RWPE1 (cell line): Measurements from ENCODE around the gene BNIPL.

ENCODE experiments used
- CTCF ChIA-PET: fragments of 350-600 bp; sonication (Branson Sonifier 250); formaldehyde crosslinking; extraction: SDS; loops from one replicate; lab custom pipeline; 2021; lab: Yijun Ruan, JAX
- POLR2A ChIA-PET: fragments of 400-600 bp; formaldehyde crosslinking; extraction: SDS; loops from one replicate; lab custom pipeline; 2020; ENCODE audit warnings: antibody characterized with exemption; ENCODE audit not compliant: low non-redundant PET; lab: Yijun Ruan, JAX
- DNase-seq: peaks from one replicate; pipeline ENCODE4 v3.0.0; 2012; ENCODE audit warnings: low spot score
- H3K27ac ChIP-seq: fragments of 450-650 bp; 2 replicates; pipeline ENCODE4 v1.5.1; 2017
- TF ChIP-seq, protein P1 (sequence below): fragments of 450-650 bp; conservative IDR thresholded peaks from 2 replicates; pipeline ENCODE4 v1.5.1; 2017; ENCODE audit warnings: low read depth, mild to moderate bottlenecking

The BNIPL gene

DNA sequence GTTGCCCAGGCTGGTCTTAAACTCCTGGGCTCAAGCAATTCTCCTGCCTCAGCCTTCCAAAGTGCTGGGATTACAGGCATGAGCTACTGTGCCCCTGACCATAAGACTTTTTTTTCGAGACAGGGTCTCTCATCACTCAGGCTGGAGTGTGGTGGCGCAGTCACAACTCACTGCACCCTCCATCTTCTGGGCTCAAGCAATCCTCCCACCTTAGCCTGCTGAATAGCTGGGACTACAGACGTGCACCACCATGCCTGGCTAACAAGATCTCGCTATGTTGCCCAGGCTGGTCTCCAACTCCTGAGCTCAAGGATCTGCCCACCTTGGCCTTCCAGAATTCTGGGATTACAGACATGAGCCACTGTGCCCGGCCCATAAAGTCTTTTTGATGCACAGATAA, 13.1 kb downstream of the BNIPL start:
- DNase-seq = no peak
- ChIA-PET CTCF (interaction anchor here (0.6 kb wide), 1 partner anchor 517 kb away, joined by 4 read pairs; no protein-coding TSS in a partner anchor), POLR2A (interaction anchor here (0.7 kb wide), 1 partner anchor 107 kb away, joined by 5 read pairs; the partner anchor contains the start of gene TNFAIP8L2)
- TF ChIP-seq, protein P1, sequence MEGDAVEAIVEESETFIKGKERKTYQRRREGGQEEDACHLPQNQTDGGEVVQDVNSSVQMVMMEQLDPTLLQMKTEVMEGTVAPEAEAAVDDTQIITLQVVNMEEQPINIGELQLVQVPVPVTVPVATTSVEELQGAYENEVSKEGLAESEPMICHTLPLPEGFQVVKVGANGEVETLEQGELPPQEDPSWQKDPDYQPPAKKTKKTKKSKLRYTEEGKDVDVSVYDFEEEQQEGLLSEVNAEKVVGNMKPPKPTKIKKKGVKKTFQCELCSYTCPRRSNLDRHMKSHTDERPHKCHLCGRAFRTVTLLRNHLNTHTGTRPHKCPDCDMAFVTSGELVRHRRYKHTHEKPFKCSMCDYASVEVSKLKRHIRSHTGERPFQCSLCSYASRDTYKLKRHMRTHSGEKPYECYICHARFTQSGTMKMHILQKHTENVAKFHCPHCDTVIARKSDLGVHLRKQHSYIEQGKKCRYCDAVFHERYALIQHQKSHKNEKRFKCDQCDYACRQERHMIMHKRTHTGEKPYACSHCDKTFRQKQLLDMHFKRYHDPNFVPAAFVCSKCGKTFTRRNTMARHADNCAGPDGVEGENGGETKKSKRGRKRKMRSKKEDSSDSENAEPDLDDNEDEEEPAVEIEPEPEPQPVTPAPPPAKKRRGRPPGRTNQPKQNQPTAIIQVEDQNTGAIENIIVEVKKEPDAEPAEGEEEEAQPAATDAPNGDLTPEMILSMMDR = no peak
- peak overlapping the region; percentile 87 for H3K27ac ChIP-seq

DNA sequence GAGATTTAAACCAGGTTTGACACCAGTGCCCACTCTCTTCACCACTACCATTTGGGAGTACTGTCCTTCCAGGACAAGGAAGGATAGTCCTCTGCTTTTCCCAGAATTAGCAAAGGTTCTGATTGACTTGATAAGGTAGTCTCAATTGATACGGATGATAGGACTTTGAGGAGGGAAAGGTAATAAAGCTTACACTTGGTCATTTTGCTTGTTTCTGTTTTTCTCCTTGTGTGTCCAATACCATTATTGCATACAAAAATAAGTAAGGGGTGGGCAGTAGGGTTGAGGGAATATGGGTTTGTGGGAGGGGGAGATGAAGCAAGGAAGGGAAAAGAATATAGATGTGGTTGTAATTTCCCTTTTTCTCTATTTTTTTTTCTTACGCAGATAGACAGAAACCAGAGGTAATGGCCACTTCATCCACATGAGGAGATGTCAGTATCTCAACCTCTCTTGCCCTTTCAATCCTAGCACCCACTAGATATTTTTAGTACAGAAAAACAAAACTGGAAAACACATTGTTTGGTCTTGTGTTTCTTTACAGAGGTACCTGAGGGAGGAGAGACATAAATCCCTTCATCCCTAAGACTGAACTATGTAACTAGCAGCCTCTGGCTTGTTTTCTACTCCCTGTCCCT, 13.8 kb downstream of the BNIPL start:
- TF ChIP-seq, protein P1 = no peak
- no peak overlapping the region for H3K27ac ChIP-seq
- CTCF ChIA-PET = no interaction called here
- POLR2A ChIA-PET = no interaction called here
- no peak for DNase-seq

DNA sequence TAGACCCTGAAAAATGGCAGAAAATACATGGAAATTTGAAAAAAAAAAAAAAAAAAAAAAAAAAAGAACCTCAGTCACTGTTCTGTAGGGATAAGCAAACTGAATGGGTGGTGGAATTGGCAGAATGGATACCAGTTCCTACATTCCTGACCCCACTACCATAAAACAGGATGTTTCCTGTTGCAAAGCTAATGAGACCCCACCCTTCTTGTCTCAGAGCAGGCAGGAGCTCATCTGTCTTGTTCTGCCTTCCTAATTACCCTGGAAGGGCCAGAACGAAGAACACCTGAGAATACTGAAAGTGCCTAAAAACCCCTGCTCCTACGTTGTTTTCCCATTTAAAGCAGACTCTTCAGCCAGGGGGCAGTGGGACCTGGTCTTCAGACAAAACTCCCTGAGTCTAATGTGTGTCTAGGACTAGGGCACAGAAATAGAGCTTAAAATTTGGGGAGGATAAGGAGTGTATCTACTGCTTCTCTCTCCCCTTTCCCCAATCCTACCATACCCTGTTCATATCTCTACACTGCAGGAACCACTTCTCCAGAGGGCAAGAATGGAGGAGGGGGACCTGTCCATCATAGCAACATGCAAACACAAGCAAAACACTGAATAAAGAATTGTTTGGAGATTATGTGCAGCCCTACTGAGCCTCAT, 15.1 kb downstream of the BNIPL start:
- CTCF ChIA-PET = no interaction called here
- H3K27ac ChIP-seq = no peak overlapping the region
- no peak for DNase-seq
- TF ChIP-seq, protein P1 = no peak
- POLR2A ChIA-PET = no interaction called here

DNA sequence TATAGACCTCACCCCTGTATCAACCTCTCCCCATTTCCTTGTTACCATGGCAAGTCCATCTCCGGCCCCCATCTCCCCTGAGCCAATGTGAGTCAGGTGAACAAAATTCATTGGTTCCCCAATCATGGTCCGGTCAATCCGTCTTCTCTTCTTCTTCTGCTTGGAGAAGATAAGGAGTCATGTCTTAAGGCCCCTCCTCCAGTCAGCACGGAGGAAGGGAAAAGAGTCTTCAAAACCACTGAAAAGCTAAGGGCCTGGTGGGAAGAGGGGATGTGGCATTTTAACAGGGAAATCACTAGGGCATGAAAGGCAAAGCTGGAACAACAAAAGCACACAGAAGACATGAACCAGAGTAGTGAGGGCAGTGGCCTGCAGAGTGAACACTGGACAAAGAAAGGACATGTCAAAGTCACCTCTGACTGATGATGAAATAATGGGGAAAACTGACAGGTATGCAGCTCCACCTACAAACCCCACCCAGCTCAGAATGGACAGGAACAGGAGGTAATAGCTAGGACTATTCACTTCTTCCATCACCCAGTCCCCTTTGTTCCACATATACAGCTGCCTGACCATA, 18.7 kb downstream of the BNIPL start:
- ChIA-PET CTCF (interaction anchor here (0.5 to 1.3 kb wide), 3 partner anchors 16 to 1270 kb away, joined by 3 to 11 read pairs (median 5); partner anchors contain the start of genes FLG and GABPB2), POLR2A (no interaction called here)
- DNase-seq = no peak
- H3K27ac ChIP-seq = peak overlapping the region; percentile 56
- TF ChIP-seq, protein P1 = no peak

DNA sequence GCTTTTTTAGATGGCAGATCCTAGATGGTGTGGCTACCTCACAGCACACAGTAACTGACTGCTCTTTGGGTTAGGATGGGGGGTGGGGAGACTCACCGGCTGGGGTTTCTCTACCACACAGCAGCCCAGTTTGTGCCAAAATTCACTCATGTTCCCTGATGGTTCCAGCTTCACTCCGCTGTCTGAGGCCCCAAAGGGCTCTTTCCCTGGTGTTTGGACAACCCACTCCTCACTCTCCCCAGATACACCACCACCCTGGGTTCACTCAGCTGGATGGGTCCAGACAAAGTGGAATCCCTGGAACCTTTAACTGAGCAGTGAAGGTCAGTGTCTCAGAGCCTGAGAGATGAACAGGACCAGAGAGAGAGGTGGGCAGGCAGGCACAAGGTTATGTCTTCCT, 19.2 kb downstream of the BNIPL start:
- peak overlapping the region; percentile 56 for H3K27ac ChIP-seq
- TF ChIP-seq, protein P1 = no peak
- ChIA-PET POLR2A (no interaction called here), CTCF (interaction anchor here (1.0 kb wide), 1 partner anchor 31 kb away, joined by 5 read pairs; no protein-coding TSS in a partner anchor)
- no peak for DNase-seq

DNA sequence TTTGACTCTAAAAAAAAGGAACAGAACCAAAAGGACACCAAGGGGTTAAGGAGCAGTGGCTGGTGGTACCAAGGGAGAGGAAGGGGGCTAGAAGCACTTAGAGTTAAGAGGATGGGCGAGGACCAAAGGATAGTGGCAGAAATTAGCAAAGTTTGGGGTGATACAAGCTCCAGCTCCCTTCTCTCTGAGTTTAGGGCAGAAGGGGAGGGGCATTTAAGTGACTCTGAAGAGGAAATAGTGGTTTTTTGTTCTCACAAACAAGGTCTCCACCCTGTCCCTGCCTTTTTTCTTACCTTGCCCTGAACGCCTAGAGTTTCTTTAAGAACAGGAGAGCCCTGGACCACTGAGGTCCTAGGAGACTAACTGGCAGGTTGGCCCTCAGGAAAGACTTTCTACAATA, 19.8 kb downstream of the BNIPL start:
- no peak for DNase-seq
- TF ChIP-seq, protein P1 = no peak
- ChIA-PET CTCF (interaction anchor here (1.0 kb wide), 1 partner anchor 32 kb away, joined by 5 read pairs; no protein-coding TSS in a partner anchor), POLR2A (no interaction called here)
- H3K27ac ChIP-seq = no peak overlapping the region
